Suppressor macrophage (primary cell): ENCODE data around the gene STON2.
"Not testable (repeated sequence)": the region's sequence is repeated elsewhere in the genome, so short reads cannot be mapped to it uniquely, and the experiment has no call there.

ENCODE experiments used
- DNase-seq, 4 experiments: peaks; one replicate each; pipeline ENCODE4 v3.0.0-alpha.2; 2020 to 2022

STON2 gene

DNA sequence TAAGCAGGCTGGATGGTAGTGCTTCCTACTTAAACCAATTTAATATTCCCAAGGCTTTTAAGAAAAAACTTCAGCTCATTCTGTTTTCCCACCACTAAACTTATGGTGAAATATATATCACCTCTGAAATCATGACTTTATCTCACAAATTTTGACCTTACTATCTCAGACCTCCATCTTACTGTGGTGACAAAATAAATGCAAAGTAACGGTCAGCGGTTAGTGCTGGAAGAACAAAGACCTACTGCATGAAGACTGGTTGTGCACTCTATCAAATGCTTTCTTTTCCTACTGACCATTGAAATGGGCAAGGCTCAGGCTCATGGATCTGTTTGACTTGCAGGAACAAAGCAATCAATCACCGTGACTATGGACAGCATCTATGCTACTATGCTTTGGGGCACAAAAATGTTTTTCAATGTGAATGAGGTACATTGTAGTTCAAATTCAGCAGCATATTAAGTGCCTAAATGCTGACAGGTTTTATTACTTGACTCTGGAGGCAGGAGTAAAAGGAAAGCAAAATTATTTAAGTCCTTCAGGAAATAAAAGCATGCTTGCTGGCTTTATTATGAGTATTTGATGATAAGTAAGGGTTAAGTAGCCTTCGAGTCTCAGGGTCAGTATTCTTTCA, 136.2 kb downstream of the STON2 start:
- DNase-seq = no peak

DNA sequence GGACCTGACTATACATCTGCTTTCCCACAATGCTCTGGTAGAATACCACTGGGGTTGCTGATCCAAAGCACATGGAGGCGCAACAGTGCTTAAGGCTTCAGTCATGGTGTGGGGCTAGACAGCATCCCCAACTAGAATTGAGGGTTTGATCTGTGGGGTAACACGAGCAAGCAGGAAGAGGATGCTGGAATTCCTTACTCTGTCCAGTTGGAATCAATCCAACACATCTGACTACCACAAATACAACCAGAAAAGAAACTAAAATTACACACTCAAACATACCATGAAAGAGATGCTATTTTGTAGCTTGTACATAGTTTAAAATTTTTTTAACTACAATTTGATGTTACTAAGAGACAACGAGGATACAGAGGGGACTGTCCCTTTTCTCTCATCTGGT, 138.9 kb downstream of the STON2 start:
- no peak for DNase-seq

DNA sequence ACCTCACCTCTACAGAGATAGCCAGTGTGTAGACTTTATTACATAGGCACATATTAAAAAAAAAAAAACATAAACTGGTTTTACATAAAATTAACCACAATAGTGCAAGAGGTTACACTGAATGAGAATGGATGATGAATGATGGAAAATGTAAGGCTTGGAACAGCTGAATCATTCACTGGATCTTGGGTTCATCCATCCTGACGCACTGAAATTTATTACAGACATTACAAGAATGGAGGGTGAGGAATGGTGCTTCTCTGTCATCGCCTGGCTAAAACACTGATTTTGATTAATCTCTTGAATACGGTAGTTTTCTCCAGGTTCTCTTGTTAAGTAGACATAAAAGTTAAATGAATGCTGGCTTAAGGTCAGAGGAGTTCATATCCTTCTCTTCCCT, 139.4 kb downstream of the STON2 start:
- DNase-seq = no peak

DNA sequence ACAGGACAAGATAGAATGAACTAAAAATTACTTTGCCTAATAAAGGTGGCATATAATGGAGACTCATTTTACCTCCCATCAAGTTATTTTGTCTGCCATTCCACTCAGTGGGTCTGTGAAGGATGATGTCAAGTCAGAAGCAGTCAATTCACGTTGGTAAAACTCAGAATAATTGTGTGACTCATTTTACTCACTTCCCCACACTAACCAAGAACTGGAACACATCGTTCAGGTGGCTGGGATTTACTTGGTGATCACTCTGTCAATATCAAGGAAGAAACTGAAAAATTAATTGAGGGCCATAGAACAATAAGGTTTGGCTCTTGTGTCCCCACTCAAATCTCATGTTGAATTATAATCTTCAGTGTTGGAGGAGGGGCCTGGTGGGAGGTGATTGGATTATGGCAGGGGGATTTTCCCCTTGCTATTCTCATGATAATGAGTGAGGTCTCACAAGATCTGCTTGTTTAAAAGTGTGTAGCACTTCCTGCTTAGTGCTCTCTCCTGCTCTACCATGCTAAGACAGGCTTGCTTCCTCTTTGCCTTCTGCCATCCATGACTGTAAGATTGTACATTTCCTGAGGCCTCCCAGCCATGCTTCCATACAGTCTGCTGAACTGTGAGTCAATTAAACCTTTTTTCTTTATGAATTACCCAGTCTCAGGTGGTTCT, 143.7 kb downstream of the STON2 start:
- DNase-seq = peak; percentile 34 to 70 (median 61)

DNA sequence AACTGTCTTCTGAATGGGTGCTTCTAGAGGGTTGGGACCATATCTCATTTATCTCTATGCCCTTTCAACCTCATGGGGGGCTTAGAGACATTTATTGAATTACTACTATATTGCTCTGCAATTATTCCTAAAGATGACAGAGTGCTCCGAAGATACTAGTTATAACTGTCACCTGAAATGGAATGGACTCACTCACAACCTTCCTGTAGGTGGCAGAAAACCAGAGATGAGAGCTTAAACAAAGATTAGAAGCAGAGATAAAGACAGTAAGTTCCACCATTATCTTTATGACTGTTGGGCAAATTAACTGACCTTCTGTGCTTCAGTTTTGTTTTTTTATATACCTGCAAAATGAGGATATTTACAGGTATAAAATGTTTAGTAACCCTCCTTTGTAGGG, 147.8 kb downstream of the STON2 start:
- no peak for DNase-seq

DNA sequence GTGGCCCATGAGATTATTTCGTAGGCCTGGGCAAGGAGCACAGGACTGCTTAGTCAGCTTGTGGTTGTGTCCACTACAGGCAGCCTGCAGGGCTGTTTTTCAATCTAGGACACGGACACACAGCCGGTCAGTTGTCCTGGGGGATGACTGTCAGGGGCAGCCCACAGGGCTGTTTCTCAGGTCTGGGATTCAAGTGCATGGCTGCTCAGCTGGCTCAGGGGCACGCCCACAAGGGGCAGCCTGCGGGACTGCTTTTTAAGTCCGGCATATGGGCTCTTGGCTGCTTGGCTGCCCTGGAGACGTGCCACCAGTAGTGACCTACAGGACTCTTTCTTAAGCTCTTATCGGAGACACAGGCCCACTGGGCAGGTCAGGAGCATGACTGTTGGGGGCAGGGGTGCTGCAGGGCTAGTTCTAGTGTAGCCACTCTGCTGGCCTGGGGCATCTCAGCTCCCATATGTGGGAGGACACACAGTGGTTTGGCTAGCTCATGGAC, 152.8 kb downstream of the STON2 start:
- peak in 1 of 4 experiments; percentile 10 for DNase-seq

DNA sequence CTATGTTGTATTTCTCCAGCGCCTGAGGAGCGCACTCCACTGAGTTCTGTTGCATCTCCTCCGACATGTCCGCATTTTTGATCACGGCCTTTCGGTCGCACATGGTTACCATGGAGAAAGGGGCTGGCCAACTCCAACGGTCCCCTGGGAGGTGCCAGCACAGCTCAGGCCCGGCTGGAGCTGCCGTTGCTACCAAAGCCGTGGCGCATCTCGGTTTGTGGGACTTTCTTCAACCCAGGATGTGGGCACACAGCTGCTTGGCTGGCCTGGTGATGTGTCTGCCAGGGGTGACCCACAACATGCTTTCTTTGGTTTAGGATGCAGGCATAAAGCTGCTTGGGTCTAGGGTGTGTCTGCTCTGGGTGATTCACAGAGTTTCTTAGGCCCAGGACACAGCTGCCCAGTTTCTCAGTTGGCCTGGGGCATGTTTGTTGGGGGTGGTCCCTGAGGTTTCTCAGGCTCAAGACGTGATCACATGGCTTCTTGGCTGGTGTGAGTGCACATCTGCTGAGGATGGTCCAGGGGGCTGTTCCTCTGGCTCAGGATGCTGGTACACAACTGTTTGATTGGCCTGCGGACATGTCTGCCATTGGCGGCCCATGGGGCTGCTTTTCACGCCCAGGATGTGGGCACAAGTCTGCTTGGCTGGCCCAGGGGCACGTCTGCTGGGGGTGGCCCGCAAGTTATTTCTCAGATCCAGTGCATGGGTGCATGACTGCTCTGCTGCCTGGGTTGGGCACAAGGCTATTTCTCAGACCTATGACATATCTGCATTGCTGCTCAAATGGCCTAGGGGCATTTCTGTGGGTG, 153.5 kb downstream of the STON2 start:
- no peak for DNase-seq

DNA sequence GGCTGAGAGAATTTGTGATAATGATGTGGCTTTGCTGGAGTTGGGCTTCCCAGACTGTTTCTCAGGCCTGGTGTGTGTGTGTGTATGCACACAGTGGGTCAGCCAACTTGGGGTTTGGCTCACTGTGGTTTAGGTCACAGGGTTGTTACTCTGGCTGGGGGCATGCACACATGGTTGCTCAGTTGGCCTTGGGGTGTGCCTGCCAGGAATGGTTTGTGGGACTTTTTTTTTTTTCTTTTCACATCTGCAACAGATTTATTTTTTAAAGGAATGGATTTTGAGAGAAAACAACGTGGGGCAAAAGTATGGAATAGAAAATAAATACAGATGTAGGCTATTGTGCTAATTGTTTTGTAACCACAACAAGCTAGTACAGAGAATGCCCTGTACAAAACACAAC, 154.4 kb downstream of the STON2 start:
- DNase-seq = no peak

DNA sequence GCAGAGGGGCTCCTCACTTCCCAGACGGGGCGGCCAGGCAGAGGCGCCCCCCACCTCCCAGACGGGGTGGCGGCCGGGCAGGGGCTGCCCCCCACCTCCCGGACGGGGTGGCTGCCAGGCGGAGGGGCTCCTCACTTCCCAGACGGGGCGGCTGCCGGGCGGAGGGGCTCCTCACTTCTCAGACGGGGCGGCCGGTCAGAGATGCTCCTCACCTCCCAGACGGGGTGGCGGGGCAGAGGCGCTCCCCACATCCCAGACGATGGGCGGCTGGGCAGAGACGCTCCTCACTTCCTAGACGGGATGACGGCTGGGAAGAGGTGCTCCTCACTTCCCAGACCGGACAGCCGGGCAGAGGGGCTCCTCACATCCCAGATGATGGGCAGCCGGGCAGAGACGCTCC, 155.7 kb downstream of the STON2 start:
- not testable (repeated sequence) for DNase-seq

DNA sequence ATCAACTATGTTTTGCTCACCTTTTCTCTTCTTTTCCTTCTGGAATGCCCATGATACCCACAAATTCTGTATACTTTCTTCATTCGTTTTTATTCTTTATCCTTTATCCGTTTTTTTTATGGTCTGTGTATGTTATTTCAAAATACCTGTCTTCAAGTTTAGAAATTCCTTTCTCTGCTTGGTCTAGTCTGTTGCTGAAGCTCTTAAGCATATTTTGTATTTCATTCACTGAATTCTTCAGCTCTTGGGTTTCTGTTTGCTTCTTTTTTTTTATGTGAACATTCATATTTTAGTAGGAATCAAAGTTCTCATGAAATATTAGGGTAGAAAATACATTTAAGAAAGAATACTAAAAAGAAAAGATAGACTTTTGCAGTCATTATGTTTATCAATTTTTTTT, 156.6 kb downstream of the STON2 start:
- no peak for DNase-seq

DNA sequence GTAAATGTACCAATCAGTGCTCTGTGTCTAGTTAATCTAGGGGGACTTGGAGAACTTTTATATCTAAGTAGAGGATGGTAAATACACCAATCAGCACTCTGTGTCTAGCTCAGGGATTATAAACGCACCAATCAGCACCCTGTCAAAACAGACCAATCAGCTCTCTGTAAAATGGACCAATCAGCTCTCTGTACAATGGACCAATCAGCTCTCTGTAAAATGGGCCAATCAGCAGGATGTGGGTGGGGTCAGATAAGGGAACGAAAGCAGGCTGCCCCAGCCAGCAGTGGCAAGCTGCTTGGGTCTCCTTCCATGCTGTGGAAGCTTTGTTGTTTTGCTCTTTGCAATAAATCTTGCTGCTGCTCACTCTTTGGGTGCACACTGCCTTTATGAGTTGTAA, 163.3 kb downstream of the STON2 start:
- DNase-seq = not testable (repeated sequence)

DNA sequence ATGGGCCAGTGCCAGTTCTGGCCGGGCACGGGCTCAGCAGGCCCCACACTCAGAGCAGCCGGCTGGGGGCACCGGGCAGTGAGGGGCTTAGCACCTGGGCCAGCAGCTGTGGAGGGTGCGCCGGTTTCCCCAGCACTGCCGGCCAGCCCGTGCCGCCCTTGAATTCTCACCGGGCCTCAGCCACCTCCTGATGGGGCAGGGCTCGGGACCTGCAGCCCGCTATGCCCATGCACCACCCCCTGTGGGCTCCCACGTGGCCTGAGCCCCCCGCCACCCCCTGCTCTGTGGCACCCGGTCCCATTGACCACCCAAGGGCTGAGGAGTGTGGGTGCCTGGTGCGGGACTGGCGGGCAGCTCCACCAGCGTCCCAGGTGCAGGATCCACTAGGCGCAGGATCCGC, 164.0 kb downstream of the STON2 start:
- no peak for DNase-seq

DNA sequence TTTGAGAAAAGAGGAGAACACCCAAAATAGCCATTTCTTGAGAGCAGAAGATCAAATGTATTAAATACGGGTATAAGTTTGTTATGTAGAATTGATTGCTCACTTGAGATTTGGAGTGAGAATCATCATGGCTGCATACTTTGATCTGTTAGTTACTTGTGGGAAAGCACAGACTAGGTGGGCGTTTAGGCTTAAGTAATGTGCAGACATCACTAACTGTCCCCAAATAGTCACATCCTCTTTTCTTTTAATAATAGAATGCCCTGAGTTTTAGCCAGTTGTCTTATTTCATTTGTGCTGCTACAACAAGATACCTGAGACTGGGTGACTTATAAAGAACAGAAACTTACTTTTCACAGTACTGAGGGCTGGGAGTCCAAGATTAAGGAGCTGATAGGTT, 165.0 kb downstream of the STON2 start:
- peak; percentile 45 to 75 (median 60) for DNase-seq

DNA sequence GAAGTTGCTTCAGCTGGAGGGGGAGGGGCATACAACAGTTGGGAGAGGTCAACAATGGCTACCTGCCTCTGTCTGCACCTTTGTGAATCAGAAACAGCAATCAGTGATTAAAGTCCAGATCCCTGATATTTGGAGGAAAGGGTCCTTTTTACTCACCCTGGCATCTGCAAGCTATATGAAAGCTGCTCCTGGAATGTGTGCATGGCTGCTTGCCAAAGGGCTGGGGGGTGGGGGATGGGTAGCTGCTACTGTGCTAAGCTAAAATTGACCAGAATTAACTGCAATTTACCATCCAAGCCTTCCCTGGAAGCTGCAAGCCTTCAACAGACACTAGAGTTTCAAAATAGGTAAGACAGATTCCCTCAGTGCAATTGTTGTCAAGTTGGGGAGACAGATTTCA, 165.8 kb downstream of the STON2 start:
- DNase-seq = no peak

DNA sequence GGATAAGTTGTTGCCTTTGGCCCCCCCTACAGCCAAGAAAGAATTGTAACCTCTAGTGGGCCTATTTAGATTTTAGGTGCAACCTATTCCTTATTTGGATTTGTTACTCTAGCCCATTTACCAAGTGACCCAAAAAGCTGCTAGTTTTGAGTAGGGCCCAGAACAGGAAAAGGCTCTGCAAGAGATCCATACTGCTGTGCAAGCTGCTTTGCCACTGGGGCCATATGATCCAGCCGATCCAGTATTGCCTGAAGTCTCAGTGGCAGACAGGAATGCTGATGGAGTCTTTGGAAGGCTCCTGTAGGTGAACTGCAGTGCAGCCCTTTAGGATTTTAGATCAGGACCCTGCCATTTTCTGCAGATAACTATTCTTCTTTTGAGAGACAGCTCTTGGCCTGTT, 166.5 kb downstream of the STON2 start:
- no peak for DNase-seq

DNA sequence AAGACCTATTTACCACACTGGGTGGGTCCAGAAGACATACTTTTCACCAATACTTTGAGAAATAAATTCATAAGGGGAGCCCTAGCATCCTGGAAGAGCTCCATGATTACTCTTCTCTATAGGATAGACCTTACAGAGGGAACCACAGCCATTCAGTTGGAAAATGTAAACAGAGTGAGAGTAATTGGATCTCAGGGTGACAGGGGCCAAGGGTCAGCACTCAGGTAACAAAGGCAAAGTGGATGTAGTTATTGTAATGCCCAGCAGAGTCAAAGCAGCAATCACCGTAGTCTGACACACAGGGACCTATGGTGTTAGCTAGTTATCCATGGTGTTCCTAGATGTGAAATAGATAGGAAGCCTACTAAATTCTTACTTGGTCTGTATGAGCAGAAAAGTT, 168.6 kb downstream of the STON2 start:
- no peak for DNase-seq

DNA sequence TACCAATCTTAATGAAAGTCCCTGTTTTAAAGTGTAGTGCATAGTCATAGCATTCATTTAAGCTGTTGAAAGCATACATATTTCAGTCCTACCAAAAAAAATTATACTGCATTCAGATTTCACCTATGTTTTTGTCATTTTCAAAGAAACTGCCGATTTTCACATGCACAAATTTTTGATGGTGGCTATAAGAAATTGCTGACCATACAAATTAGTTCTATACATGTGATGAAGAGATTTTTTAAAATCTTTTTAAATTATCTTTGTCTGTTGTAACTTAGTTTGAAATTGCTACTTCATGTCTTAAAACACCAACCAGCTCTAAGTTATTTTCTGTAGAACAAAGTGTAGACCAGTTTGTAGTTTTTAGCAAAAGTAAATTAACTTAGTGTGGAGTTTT, 175.9 kb downstream of the STON2 start:
- DNase-seq = no peak

DNA sequence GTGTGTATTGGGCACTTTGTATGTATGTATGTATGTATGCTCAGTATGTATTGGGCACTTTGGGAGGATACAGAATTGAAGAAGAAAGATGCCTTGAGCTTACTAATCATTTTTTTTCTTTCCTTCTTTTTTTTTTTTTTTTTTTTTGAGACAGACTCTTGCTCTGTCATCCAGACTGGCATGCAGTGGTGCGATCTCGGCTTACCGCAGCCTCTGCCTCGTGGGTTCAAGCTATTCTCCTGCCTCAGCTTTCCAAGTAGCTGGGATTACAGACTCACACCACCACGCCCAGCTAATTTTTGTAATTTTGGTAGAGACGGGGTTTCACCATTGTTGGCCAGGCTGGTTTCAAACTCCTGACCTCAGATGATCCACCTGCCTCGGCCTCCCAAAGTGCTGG, 176.3 kb downstream of the STON2 start:
- not testable (repeated sequence) for DNase-seq

DNA sequence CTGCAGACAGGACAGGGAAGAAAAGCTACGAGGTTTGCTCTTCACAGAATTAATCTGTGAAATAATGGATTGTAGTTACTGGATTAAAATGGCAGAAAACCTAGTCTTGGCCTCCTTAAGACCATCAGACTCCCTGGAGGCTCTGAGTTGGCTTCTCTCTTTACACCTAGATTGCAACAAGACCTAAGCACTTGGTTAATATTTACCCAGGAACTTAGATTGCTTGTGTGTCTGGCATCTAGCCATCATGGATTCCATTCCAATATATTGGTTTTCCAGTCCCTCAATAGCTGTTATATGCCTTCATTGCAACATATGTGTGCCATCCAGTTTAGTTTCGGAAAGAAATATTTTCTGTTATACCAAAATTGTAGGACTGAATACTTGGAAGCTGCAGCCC, 177.4 kb downstream of the STON2 start:
- DNase-seq = no peak

DNA sequence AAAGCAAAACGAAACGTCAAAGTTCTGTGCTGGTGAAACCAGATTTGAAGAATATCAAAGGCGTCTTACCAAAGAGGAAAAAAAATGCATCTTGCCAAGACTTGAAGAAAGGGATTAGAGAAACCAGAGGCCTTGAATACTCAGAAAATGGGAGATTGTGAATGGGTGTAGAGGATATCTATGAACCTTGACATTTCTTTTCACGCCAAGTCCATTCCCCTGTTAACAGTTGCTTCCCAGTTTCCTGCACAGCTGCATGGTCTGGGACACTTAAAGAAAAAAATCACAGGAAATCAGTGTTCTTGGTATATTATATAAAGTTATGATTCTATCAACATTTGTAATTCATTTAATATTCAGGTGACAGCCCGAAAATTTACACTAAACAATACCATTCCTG, 178.0 kb downstream of the STON2 start:
- no peak for DNase-seq

DNA sequence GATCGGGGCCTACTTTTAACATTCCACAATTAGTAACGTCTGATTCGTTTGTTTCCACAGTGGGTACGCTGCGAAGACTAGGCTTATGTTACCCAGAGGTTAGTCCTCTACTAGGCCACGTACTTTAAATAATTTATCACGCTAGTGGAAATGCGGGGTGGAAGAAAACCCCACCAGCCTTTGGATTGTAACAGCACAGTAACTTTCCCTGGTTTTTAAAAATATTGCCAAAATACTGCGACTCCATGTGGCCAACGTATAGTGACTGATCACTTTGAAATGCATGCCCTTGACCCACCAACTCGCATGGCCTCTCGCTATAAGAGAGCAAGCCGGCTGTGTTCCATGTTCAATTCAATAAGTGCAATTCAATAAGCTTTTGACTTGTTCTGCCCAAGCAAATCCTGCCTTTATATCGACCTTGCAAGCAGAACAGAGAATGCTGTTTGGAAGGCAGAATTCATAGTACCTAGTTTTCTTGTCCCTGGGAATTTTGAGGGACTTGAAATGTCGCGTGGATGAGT, 178.5 kb downstream of the STON2 start:
- peak in 1 of 4 experiments; percentile 26 for DNase-seq

DNA sequence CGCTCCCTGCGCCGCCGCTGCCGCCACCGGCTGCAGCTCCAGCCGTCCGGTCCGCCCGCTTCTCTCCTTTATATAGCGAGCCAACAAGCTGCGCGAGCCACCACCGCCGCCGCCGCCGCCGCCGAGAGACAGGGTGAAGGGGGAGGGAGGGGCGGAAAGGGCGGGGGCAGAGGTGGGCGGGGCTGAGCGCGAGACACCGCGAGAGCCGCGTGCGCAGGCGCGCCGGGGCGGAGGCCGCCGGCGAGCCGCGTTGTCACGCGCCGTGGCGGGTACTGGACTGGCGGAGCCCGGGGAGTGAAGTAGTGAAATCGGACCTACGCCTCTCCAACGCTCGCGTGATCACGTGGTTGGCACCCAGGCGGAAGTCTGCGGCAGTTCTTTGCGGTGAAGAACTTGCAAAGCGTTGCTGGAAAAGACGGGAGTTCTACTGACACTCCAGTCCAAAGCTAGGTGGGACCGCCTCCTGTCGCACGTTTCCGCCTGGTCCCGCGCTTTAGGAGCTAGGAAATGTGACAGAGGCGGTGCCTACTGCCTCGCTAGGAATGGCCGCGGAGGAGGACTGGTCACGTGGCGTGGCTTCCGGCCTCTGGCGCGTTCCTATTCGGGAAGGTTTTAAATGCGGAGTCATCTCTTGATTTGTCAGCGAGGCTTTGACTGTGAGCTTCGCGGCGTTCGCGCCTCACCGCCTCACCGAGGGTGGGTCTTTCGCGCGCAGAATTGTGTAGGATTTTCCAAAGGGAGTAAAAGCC, 179.1 kb downstream of the STON2 start, which contains the start of gene GTF2A1:
TSS of gene GTF2A1 (minus strand) at position 130 of the 749 bp plus-strand sequence. CDS start 441 bp downstream, outside the sequence.
- peak; percentile 97 to 99 (median 98) for DNase-seq

DNA sequence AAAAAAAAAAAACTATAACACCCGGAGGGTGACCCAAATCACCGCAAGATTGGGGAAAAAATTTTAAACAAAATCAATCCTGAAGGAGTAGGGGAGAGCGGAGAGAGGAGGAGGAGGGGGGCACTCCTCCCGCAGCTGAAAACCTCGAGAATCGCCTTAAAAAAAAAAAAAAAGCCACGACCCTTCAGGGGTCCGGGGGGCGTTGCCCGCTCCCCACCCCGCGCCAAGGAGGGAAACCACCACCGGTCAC, 179.6 kb downstream of the STON2 start:
- DNase-seq = no peak
